ENCODE data around the gene REPIN1.
"Not testable (repeated sequence)": the region's sequence is repeated elsewhere in the genome, so short reads cannot be mapped to it uniquely, and the experiment has no call there.

Gene REPIN1

GRCh38 chr7:150385302-150385723 is 16.7 kb downstream of the REPIN1 start:
- H3K4me2 ChIP-seq (ENCODE audit: low read depth, low read length, poor library complexity, severe bottlenecking) = no peak overlapping the region
- TF ChIP-seq EZH2phosphoT487 (conservative IDR thresholded peaks at IDR 0.05; ENCODE audit: low read length) = no peak
- TF ChIP-seq CTCF (IDR thresholded peaks at IDR 0.05; ENCODE audit: insufficient read depth, low read length, poor library complexity, severe bottlenecking) = no peak
- no peak overlapping the region for H3K9ac ChIP-seq (ENCODE audit: low read length)
- H3F3A ChIP-seq (ENCODE audit: insufficient read depth) = no peaks in the 10 kb centered on the region
- 0 out of 2 replicates have a peak, but pooled peaks cover 3% of the 10 kb centered on the region for H3K79me2 ChIP-seq (ENCODE audit: insufficient read depth, low read length)
- no peak overlapping the region for H3K4me3 ChIP-seq (ENCODE audit: insufficient read depth, low read length, poor library complexity, severe bottlenecking)
- H3K9me2 ChIP-seq (replicated peaks; ENCODE audit: insufficient read depth, low read length) = no peaks in the 10 kb centered on the region
- H3K27me3 ChIP-seq (ENCODE audit: low read length) = no peaks in the 10 kb centered on the region
- no peaks in the 10 kb centered on the region for H4K20me1 ChIP-seq (ENCODE audit: low read depth, low read length)
- H2AFZ ChIP-seq (ENCODE audit: low read depth, low read length, severe bottlenecking) = no peak overlapping the region
- no peaks in the 10 kb centered on the region for H3K36me3 ChIP-seq (ENCODE audit: low read length)
- no peaks in the 10 kb centered on the region for H3K9me3 ChIP-seq (ENCODE audit: insufficient read depth, low read length)
- H3K27ac ChIP-seq (ENCODE audit: low read depth, low read length) = no peak overlapping the region

GRCh38 chr7:150385884-150386283 is 17.3 kb downstream of the REPIN1 start:
- not testable (repeated sequence) for H3K9me3 ChIP-seq (ENCODE audit: insufficient read depth, low read length); H3K27ac ChIP-seq (ENCODE audit: low read depth, low read length); H3K4me3 ChIP-seq (ENCODE audit: insufficient read depth, low read length, poor library complexity, severe bottlenecking); H3K27me3 ChIP-seq (ENCODE audit: low read length); H4K20me1 ChIP-seq (ENCODE audit: low read depth, low read length); H3K79me2 ChIP-seq (ENCODE audit: insufficient read depth, low read length); H3K36me3 ChIP-seq (ENCODE audit: low read length); H3F3A ChIP-seq (ENCODE audit: insufficient read depth); H2AFZ ChIP-seq (ENCODE audit: low read depth, low read length, severe bottlenecking); H3K9ac ChIP-seq (ENCODE audit: low read length); H3K9me2 ChIP-seq (replicated peaks; ENCODE audit: insufficient read depth, low read length); H3K4me2 ChIP-seq (ENCODE audit: low read depth, low read length, poor library complexity, severe bottlenecking)

GRCh38 chr7:150388306-150388705 is 19.7 kb downstream of the REPIN1 start:
- no peaks in the 10 kb centered on the region for H3K27me3 ChIP-seq (ENCODE audit: low read length)
- TF ChIP-seq CTCF (IDR thresholded peaks at IDR 0.05; ENCODE audit: insufficient read depth, low read length, poor library complexity, severe bottlenecking) = no peak
- no peak for TF ChIP-seq EZH2phosphoT487 (conservative IDR thresholded peaks at IDR 0.05; ENCODE audit: low read length)
- H3K27ac ChIP-seq (ENCODE audit: low read depth, low read length) = no peak overlapping the region
- no peaks in the 10 kb centered on the region for H3K36me3 ChIP-seq (ENCODE audit: low read length)
- no peaks in the 10 kb centered on the region for H3K9me3 ChIP-seq (ENCODE audit: insufficient read depth, low read length)
- 0 out of 2 replicates have a peak, but pooled peaks cover under 1% of the 10 kb centered on the region for H3K79me2 ChIP-seq (ENCODE audit: insufficient read depth, low read length)
- H2AFZ ChIP-seq (ENCODE audit: low read depth, low read length, severe bottlenecking) = no peak overlapping the region
- no peak overlapping the region for H3K4me2 ChIP-seq (ENCODE audit: low read depth, low read length, poor library complexity, severe bottlenecking)
- no peak overlapping the region for H3K4me3 ChIP-seq (ENCODE audit: insufficient read depth, low read length, poor library complexity, severe bottlenecking)
- no peak overlapping the region for H3K9ac ChIP-seq (ENCODE audit: low read length)
- H3K9me2 ChIP-seq (replicated peaks; ENCODE audit: insufficient read depth, low read length) = no peaks in the 10 kb centered on the region
- H3F3A ChIP-seq (ENCODE audit: insufficient read depth) = no peaks in the 10 kb centered on the region
- H4K20me1 ChIP-seq (ENCODE audit: low read depth, low read length) = no peaks in the 10 kb centered on the region

- no peak overlapping the region for H3K27ac ChIP-seq (ENCODE audit: low read depth, low read length)
- H3K36me3 ChIP-seq (ENCODE audit: low read length) = no peaks in the 10 kb centered on the region
- H3K9me3 ChIP-seq (ENCODE audit: insufficient read depth, low read length) = no peaks in the 10 kb centered on the region
- no peak overlapping the region for H3K4me3 ChIP-seq (ENCODE audit: insufficient read depth, low read length, poor library complexity, severe bottlenecking)
- H3K27me3 ChIP-seq (ENCODE audit: low read length) = no peaks in the 10 kb centered on the region
- no peak overlapping the region for H2AFZ ChIP-seq (ENCODE audit: low read depth, low read length, severe bottlenecking)
- no peaks in the 10 kb centered on the region for H3F3A ChIP-seq (ENCODE audit: insufficient read depth)
- no peaks in the 10 kb centered on the region for H4K20me1 ChIP-seq (ENCODE audit: low read depth, low read length)
- H3K79me2 ChIP-seq (ENCODE audit: insufficient read depth, low read length) = no peaks in the 10 kb centered on the region
- TF ChIP-seq CTCF (IDR thresholded peaks at IDR 0.05; ENCODE audit: insufficient read depth, low read length, poor library complexity, severe bottlenecking) (no peak), EZH2phosphoT487 (conservative IDR thresholded peaks at IDR 0.05; ENCODE audit: low read length) (no peak)
- H3K9me2 ChIP-seq (replicated peaks; ENCODE audit: insufficient read depth, low read length) = no peaks in the 10 kb centered on the region
- H3K4me2 ChIP-seq (ENCODE audit: low read depth, low read length, poor library complexity, severe bottlenecking) = no peak overlapping the region
- no peak overlapping the region for H3K9ac ChIP-seq (ENCODE audit: low read length)
Observed at GRCh38 chr7:150388709-150389531, 20.3 kb downstream of the REPIN1 start.

All from SU-DHL-6 (cell line).